ENCODE results near the gene RNF212. TPM values are rescaled to one million over a fixed set of nuclear protein-coding genes. Genes with fewer than 3 reads are reported as not detected.

Gene RNF212
- total RNA-seq, 1 donor from 2014 or later = 8.1 TPM

DNA sequence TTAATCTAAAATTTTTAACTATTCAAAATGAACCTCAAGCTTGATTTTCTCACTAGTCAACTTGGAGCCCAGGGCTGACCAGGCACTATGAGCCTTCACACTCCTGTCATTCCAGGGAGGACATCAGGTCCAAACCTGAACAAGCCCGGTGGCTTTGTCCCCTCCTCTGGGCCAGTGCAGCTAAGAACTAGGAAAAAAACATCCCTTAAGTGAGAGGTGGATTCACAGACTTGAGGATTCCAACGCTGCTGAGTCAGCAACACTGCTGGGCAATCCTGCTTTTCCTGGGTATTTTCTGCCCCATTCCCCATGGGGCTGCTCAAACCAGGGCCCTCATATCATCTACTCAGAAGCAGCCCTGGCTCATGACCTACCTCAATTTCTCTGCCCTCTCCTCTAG lies 4.0 kb downstream of the RNF212 start:
- no peak for DNase-seq (ENCODE audit: low read depth)
- TF ChIP-seq, protein P1, sequence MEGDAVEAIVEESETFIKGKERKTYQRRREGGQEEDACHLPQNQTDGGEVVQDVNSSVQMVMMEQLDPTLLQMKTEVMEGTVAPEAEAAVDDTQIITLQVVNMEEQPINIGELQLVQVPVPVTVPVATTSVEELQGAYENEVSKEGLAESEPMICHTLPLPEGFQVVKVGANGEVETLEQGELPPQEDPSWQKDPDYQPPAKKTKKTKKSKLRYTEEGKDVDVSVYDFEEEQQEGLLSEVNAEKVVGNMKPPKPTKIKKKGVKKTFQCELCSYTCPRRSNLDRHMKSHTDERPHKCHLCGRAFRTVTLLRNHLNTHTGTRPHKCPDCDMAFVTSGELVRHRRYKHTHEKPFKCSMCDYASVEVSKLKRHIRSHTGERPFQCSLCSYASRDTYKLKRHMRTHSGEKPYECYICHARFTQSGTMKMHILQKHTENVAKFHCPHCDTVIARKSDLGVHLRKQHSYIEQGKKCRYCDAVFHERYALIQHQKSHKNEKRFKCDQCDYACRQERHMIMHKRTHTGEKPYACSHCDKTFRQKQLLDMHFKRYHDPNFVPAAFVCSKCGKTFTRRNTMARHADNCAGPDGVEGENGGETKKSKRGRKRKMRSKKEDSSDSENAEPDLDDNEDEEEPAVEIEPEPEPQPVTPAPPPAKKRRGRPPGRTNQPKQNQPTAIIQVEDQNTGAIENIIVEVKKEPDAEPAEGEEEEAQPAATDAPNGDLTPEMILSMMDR (conservative IDR thresholded peaks at IDR 0.05; ENCODE audit: low read depth, low read length) = no peak
- H3K4me3 ChIP-seq (ENCODE audit: low read depth, low read length) = no peak overlapping the region

DNA sequence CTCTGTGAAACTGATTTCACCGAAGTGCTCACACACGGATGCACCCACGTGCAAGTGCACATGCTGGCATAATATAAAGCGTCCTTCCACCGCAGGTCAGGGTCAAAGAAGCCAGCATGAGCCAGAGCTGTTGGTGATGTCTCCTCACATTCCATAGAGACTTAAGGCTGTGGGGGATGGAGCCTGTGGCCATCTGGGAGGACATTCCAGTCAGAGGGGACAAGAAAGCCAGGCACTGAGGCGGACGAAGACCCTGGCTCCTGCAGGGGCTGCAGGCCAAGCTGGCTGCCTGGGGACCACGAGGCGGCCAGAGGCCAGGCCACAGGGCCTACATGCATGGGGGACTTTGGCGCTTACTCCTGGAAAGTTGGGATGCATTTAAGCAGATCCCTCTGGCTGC lies 7.7 kb downstream of the RNF212 start:
- TF ChIP-seq, protein P1 (conservative IDR thresholded peaks at IDR 0.05; ENCODE audit: low read depth, low read length) = no peak
- DNase-seq (ENCODE audit: low read depth) = no peak
- no peak overlapping the region for H3K4me3 ChIP-seq (ENCODE audit: low read depth, low read length)

DNA sequence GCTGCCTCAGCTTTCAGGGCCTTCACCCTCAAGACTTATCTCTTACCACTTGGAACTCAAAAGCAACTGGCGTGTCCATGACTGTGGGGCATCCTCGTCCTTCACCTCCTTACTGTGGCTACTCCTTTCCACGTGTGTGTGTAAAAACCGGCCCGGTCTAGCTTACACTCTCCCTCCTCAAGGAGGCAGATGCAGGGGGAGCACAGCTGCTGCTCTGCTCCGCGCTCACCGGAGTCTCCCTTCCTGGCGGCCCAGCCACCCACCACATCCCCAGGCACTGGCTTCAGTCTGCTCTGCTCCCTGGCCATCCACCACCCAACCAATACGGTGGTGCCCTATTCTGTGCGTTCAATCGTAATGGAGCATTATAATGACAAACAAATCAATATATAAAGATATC lies 8.3 kb downstream of the RNF212 start:
- no peak for DNase-seq (ENCODE audit: low read depth)
- TF ChIP-seq, protein P1 (conservative IDR thresholded peaks at IDR 0.05; ENCODE audit: low read depth, low read length) = no peak
- H3K4me3 ChIP-seq (ENCODE audit: low read depth, low read length) = no peak overlapping the region

DNA sequence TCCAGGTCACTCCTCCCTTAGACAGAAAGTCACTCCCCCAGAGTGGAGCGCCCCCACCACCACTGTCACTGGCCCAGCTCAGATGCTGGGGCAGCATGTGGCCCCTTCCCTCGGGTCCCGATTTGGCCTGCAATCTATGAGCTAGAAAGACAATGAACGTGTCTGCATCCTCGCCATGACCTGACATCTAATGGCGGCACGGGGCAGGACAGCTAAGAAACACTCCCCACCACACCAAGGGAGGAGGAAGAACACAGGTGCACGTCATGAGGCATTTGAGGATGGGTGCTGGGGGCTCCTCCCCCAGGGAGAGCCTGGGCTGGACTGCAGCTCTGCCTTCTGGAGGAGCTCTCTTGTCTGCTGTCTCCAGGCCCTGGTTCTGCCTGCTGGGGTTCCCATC lies 8.7 kb downstream of the RNF212 start:
- no peak overlapping the region for H3K4me3 ChIP-seq (ENCODE audit: low read depth, low read length)
- no peak for DNase-seq (ENCODE audit: low read depth)
- TF ChIP-seq, protein P1 (conservative IDR thresholded peaks at IDR 0.05; ENCODE audit: low read depth, low read length) = no peak

DNA sequence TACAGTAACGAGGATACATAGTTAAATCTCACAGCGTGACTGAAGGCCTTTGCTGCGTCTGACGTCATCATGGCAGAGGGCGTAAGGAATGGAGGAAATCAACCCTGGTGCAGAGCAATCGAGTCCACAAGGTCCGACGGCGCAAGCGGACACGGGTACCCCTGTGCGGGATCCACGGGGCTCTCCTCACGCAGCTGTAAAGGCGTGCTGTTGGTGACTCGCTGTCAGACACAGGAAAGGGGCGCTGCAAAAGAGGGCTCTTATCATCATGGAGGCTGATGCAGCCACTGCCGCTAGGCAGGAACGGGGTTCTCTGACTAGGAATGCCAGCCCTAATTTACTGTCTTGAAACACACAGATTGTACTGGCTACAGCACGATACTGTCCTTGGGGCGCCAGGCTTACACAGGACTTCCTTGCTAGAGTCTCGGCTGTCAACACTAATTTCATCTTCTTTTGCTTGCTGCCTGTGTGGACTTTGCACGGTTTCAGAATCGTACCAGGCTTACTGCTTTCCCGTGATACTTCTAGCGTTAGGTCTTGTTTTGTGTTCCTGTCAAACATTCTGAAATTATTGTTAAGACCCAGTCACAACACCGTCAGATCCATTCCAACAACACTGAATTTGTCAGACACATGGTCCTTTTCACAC lies 13.6 kb downstream of the RNF212 start:
- TF ChIP-seq, protein P1 (conservative IDR thresholded peaks at IDR 0.05; ENCODE audit: low read depth, low read length) = no peak
- DNase-seq (ENCODE audit: low read depth) = no peak
- no peak overlapping the region for H3K4me3 ChIP-seq (ENCODE audit: low read depth, low read length)

DNA sequence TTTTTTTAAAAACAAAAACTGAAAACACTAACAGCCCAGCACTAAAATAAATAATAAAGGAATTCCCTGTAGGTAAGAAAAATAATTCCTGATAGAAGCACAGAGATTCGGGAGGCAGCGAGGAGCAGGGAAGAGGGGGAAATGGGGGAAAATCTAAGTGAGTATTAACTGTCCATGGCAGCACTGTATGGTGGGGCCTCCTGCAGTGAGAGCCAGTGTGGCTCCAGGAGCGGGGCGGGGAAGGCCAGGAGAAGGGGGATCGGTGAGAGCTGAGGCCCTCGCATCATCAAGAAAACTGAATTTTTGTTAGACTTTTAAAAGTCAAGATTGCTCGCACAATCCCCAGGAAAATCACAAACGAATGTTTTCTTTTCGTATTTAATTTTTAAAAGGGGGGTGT lies 14.1 kb downstream of the RNF212 start:
- no peak overlapping the region for H3K4me3 ChIP-seq (ENCODE audit: low read depth, low read length)
- TF ChIP-seq, protein P1 (conservative IDR thresholded peaks at IDR 0.05; ENCODE audit: low read depth, low read length) = no peak
- DNase-seq (ENCODE audit: low read depth) = no peak

DNA sequence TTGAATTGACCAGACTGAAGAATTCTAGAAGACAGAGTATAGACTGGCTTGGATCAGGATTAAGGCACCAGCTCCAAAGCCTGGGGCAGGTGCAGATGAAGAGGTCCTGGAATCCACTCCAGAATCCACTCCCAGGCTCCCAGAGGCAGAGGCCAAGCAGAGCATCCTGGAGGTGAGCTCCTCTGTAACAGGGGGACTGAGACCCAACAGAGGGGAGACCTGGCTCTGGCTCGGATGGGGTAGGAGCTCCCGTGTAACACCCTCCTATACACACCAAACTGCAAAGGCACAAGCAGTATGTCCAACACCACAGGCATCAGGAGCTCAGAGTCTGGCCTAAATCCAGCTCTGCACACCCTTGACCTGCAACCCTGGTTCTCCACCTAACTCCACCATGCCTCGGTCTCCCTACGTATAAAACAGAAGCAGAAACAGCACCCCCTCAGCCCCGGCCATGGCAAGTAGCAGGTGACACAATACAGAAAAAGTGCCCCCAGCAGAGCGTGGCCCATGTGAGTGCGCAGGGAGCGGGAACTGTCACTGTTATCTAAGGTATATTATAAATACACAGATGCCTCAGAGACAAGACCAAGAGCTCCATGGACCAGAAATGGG lies 14.9 kb downstream of the RNF212 start:
- DNase-seq (ENCODE audit: low read depth) = no peak
- TF ChIP-seq, protein P1 (conservative IDR thresholded peaks at IDR 0.05; ENCODE audit: low read depth, low read length) = no peak
- H3K4me3 ChIP-seq (ENCODE audit: low read depth, low read length) = no peak overlapping the region
